HEK293 (cell line): ENCODE measurements around the gene HOGA1.

ENCODE experiments used
- CTCF ChIA-PET: fragments of 350-600 bp; formaldehyde crosslinking; extraction: SDS; loops from one replicate; lab custom pipeline; 2021; ENCODE audit warnings: antibody characterized with exemption; lab: Yijun Ruan, JAX
- POLR2A ChIA-PET: fragments of 300-600 bp; formaldehyde crosslinking; extraction: SDS; loops from one replicate; lab custom pipeline; 2020; ENCODE audit warnings: antibody characterized with exemption, inconsistent platforms; lab: Yijun Ruan, JAX
- H3K27ac ChIP-seq: fragments of 200-500 bp; sonication (Bioruptor generic); 2 replicates; pipeline ENCODE4 v1.5.1; 2014; ENCODE audit warnings: low read depth, low read length, control low read depth, inconsistent platforms; ENCODE audit errors: extremely low read depth
- H3K36me3 ChIP-seq, 2 experiments: fragments of 200-500 bp in 1 of 2; sonication (Bioruptor generic) in 1 of 2; 1 replicate in 1 of 2; 2 replicates in 1 of 2; pipeline ENCODE4 v1.5.1; 2014 to 2017; ENCODE audit warnings: inconsistent platforms in 2 of 2, low read length in 2 of 2; ENCODE audit not compliant: control insufficient read depth in 2 of 2, insufficient read depth in 1 of 2
- H3K4me1 ChIP-seq: fragments of 200-500 bp; sonication (Bioruptor generic); 2 replicates; pipeline ENCODE4 v1.5.1; 2014; ENCODE audit warnings: mild to moderate bottlenecking, low read length, inconsistent platforms; ENCODE audit not compliant: control insufficient read depth, insufficient read depth
- H3K4me3 ChIP-seq: 2 replicates; pipeline ENCODE4 v1.5.1; 2011; ENCODE audit warnings: low read depth, mild to moderate bottlenecking, control low read depth, low read length, moderate library complexity
- H3K9me3 ChIP-seq: fragments of 200-500 bp; sonication (Bioruptor generic); 2 replicates; pipeline ENCODE4 v1.5.1; 2014; ENCODE audit warnings: low read depth, low read length, inconsistent platforms; ENCODE audit not compliant: control insufficient read depth, insufficient read depth
- BCL6B ChIP-seq: fragments of 450-650 bp; formaldehyde crosslinking; IDR thresholded peaks from 2 replicates; pipeline ENCODE4 v1.5.1; 2017; ENCODE audit warnings: missing biosample characterization, missing genetic modification characterization
- GLIS1 ChIP-seq: fragments of 450-650 bp; formaldehyde crosslinking; IDR thresholded peaks from 2 replicates; pipeline ENCODE4 v1.5.1; 2016; ENCODE audit warnings: missing biosample characterization, missing genetic modification characterization
- GLIS2 ChIP-seq: fragments of 450-650 bp; formaldehyde crosslinking; IDR thresholded peaks from 2 replicates; pipeline ENCODE4 v1.5.1; 2016; ENCODE audit warnings: missing biosample characterization, missing genetic modification characterization
- HIC1 ChIP-seq: fragments of 450-650 bp; formaldehyde crosslinking; IDR thresholded peaks from 2 replicates; pipeline ENCODE4 v1.5.1; 2016; ENCODE audit warnings: missing biosample characterization, missing genetic modification characterization
- PRDM10 ChIP-seq: fragments of 450-650 bp; formaldehyde crosslinking; IDR thresholded peaks from 2 replicates; pipeline ENCODE4 v1.5.1; 2016; ENCODE audit warnings: missing biosample characterization, missing genetic modification characterization
- ZBTB20 ChIP-seq: fragments of 450-650 bp; formaldehyde crosslinking; IDR thresholded peaks from 2 replicates; pipeline ENCODE4 v1.5.1; 2016; ENCODE audit warnings: missing biosample characterization, missing genetic modification characterization
- ZNF10 ChIP-seq: fragments of 450-650 bp; formaldehyde crosslinking; IDR thresholded peaks from 2 replicates; pipeline ENCODE4 v1.5.1; 2017; ENCODE audit warnings: missing biosample characterization, missing genetic modification characterization
- ZNF155 ChIP-seq: fragments of 450-650 bp; formaldehyde crosslinking; IDR thresholded peaks from 2 replicates; pipeline ENCODE4 v1.5.1; 2016; ENCODE audit warnings: missing biosample characterization, missing genetic modification characterization
- ZNF23 ChIP-seq: fragments of 450-650 bp; formaldehyde crosslinking; IDR thresholded peaks from 2 replicates; pipeline ENCODE4 v1.5.1; 2016; ENCODE audit warnings: missing biosample characterization, missing genetic modification characterization, borderline replicate concordance
- ZNF280C ChIP-seq: fragments of 450-650 bp; formaldehyde crosslinking; IDR thresholded peaks from 2 replicates; pipeline ENCODE4 v1.5.1; 2016; ENCODE audit warnings: missing biosample characterization, missing genetic modification characterization
- ZNF335 ChIP-seq: fragments of 450-650 bp; formaldehyde crosslinking; conservative IDR thresholded peaks from 2 replicates; pipeline ENCODE4 v1.5.1; 2016; ENCODE audit warnings: missing biosample characterization, missing genetic modification characterization
- ZNF398 ChIP-seq: fragments of 450-650 bp; formaldehyde crosslinking; IDR thresholded peaks from 2 replicates; pipeline ENCODE4 v1.5.1; 2017; ENCODE audit warnings: missing biosample characterization, missing genetic modification characterization
- ZNF404 ChIP-seq: fragments of 450-650 bp; formaldehyde crosslinking; IDR thresholded peaks from 2 replicates; pipeline ENCODE4 v1.5.1; 2017; ENCODE audit warnings: missing biosample characterization, missing genetic modification characterization
- ZNF48 ChIP-seq: fragments of 450-650 bp; formaldehyde crosslinking; IDR thresholded peaks from 2 replicates; pipeline ENCODE4 v1.5.1; 2016; ENCODE audit warnings: missing biosample characterization, missing genetic modification characterization
- ZNF530 ChIP-seq: fragments of 450-650 bp; formaldehyde crosslinking; IDR thresholded peaks from 2 replicates; pipeline ENCODE4 v1.5.1; 2016; ENCODE audit warnings: low read depth, missing biosample characterization, missing genetic modification characterization
- ZNF558 ChIP-seq: fragments of 450-650 bp; formaldehyde crosslinking; IDR thresholded peaks from 2 replicates; pipeline ENCODE4 v1.5.1; 2016; ENCODE audit warnings: missing biosample characterization, missing genetic modification characterization
- ZNF571 ChIP-seq: fragments of 450-650 bp; formaldehyde crosslinking; IDR thresholded peaks from 2 replicates; pipeline ENCODE4 v1.5.0; 2017; ENCODE audit warnings: missing biosample characterization, missing genetic modification characterization
- ZNF777 ChIP-seq: fragments of 450-650 bp; formaldehyde crosslinking; IDR thresholded peaks from 2 replicates; pipeline ENCODE4 v1.5.1; 2017; ENCODE audit warnings: missing biosample characterization, missing genetic modification characterization, borderline replicate concordance
- TF ChIP-seq, protein P1 (sequence below): fragments of 450-650 bp; formaldehyde crosslinking; IDR thresholded peaks from 2 replicates; pipeline ENCODE4 v1.5.1; 2016; ENCODE audit warnings: missing biosample characterization, missing genetic modification characterization, borderline replicate concordance

HOGA1 gene

GRCh38 chr10:97573672-97574071 lies 10.5 kb upstream of the HOGA1 start (continued):
- no peak for TF ChIP-seq ZNF777 (tag by site-specific recombination)
- TF ChIP-seq ZNF280C: no peak
- no peak for TF ChIP-seq ZNF23 (tag by site-specific recombination)

- ChIA-PET CTCF (interaction anchor here (0.6 to 5.1 kb wide), 14 partner anchors 9 to 1303 kb away, joined by 3 to 78 read pairs (median 4); partner anchors contain the start of gene HOGA1), POLR2A (interaction anchor here (0.9 kb wide), 1 partner anchor 10 kb away, joined by 5 read pairs; the partner anchor contains the start of gene HOGA1)
- Histone ChIP-seq H3K4me1 (peaks cover 6% of the 10 kb centered on the region), H3K4me3 (no peak overlapping the region), H3K9me3 (no peaks in the 10 kb centered on the region), H3K36me3 (peaks cover 0 to 7% of the 10 kb centered on the region in 2 experiments; a peak in 1 of 3 replicates), H3K27ac (no peak overlapping the region)
- TF ChIP-seq GLIS1 (tag by site-specific recombination): peak; percentile 27
- TF ChIP-seq ZNF571: no peak
- TF ChIP-seq GLIS2 (tag by site-specific recombination): 0 out of 2 replicates have a peak, but pooled peaks have one; percentile 28
- TF ChIP-seq BCL6B (tag by site-specific recombination): peak; percentile 78
- peak; percentile 45; the same call in 1 of the 2 replicates for TF ChIP-seq HIC1 (tag by site-specific recombination)
- no peak for TF ChIP-seq ZNF530 (tag by site-specific recombination)
- TF ChIP-seq ZBTB20 (tag by site-specific recombination): peak; percentile 97
- TF ChIP-seq, protein P1, sequence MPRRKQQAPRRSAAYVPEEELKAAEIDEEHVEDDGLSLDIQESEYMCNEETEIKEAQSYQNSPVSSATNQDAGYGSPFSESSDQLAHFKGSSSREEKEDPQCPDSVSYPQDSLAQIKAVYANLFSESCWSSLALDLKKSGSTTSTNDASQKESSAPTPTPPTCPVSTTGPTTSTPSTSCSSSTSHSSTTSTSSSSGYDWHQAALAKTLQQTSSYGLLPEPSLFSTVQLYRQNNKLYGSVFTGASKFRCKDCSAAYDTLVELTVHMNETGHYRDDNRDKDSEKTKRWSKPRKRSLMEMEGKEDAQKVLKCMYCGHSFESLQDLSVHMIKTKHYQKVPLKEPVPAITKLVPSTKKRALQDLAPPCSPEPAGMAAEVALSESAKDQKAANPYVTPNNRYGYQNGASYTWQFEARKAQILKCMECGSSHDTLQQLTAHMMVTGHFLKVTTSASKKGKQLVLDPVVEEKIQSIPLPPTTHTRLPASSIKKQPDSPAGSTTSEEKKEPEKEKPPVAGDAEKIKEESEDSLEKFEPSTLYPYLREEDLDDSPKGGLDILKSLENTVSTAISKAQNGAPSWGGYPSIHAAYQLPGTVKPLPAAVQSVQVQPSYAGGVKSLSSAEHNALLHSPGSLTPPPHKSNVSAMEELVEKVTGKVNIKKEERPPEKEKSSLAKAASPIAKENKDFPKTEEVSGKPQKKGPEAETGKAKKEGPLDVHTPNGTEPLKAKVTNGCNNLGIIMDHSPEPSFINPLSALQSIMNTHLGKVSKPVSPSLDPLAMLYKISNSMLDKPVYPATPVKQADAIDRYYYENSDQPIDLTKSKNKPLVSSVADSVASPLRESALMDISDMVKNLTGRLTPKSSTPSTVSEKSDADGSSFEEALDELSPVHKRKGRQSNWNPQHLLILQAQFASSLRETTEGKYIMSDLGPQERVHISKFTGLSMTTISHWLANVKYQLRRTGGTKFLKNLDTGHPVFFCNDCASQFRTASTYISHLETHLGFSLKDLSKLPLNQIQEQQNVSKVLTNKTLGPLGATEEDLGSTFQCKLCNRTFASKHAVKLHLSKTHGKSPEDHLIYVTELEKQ (tag by site-specific recombination): 0 out of 2 replicates have a peak, but pooled peaks have one; percentile 13
- 0 out of 2 replicates have a peak, but pooled peaks have one; percentile 30 for TF ChIP-seq ZNF398
- no peak for TF ChIP-seq ZNF155 (tag by site-specific recombination)
- TF ChIP-seq PRDM10 (tag by site-specific recombination): peak; percentile 79; the same call in 1 of the 2 replicates
- peak; percentile 34; the same call in 1 of the 2 replicates for TF ChIP-seq ZNF10 (tag by site-specific recombination)
- TF ChIP-seq ZNF404 (tag by site-specific recombination): 0 out of 2 replicates have a peak, but pooled peaks have one; percentile 14
- TF ChIP-seq ZNF48: no peak
- peak; percentile 23; the same call in 1 of the 2 replicates for TF ChIP-seq ZNF335 (tag by site-specific recombination)
- TF ChIP-seq ZNF558 (tag by site-specific recombination): no peak
Observed at GRCh38 chr10:97574374-97575126, 9.6 kb upstream of the HOGA1 start.
